ENCODE data around the gene OSBPL3.

OSBPL3 gene

DNA sequence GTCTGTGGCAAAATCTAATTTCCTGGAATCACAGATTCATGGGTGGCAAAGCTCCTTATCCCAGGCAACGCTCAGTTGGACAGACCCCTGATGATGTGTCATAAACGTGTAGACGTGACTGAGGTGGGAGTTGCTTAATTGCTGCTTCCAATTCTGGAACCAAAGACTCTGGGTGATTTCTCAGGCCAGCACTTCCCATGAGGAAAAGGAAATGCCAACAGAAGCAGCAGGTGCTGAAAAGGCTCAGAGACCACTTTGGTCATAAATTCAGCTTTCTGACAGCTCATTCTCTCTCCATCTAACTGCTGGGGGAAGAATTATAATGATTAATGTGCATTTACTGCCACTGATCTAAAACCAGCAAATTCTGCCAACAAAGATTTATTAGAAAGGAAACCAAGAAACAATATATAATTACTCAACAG, 88.7 kb downstream of the OSBPL3 start:
- DNase-seq = no peak

DNA sequence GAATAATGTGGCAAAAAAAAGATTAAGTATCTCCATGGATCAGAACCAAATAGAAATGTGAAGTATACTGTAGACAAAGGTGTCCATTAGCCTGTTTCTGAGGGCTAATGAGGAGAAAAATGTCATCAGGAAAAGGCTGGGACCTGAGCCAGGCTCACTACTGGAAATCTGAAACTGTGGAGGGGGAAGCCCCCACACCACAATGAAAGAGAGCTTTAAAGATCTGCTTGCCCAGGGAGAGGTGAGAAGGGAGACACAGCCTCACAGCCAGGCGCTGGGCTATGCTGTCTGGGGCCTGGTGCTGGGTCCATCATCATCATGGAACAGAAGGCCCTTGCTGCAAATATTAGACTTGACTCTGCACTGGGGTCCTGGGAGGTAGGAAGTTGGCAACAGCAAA, 90.4 kb downstream of the OSBPL3 start:
- no peak for DNase-seq

DNA sequence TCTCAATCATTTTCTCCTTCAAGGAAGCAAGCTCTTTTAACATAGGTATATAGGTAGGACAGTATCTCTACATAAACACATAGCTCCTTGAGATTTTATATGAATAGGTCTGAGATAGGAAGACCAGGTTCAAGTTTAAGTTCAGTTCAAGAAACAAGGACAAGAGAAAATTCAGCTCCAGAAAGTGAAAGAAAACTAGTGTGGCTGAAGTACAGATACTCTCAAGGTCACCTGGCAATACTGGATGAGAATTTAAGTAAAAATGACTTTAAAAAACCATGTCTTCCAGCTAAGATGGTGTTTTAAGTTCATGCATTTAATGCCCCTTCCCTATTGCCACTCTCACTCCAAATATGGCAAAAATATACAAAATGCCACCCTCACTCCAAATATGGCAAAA, 91.3 kb downstream of the OSBPL3 start:
- no peak for DNase-seq

DNA sequence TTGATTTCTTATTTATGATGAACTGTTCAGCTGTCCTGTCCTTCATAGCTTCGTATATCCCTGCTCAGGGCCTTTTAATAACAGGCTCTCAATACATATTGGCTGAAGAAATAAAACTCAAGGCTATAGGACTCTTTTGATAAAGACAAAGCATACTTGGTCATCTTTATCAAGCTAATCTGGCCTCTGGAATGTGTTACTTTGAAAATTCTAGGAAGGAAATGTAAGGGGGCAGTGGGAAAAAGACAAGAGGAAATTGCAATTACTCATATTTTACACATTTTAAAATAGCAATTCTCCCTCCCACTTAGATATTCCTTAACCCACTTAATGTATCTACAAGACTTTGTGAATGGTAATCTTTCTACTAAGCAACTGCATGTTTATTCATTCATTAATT, 94.3 kb downstream of the OSBPL3 start:
- no peak for DNase-seq

DNA sequence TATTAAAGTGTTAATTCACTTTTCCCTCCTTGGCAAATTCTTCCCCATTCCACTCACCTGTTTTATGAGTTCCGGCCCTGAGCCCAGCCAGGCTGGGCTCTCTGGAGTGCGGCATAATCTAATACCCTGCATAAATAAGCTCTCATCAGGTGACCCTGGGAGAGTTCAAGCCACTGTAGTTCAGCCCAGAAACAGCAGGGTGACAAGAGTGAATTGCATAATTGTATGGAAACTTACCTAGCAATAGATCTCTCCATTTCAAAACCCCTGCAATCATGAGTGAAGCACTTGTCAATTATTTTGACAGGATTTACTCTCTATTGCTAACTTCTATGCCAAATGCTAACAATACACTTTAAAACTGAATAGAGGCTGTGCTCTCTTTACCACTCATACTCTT, 94.7 kb downstream of the OSBPL3 start:
- DNase-seq = no peak

DNA sequence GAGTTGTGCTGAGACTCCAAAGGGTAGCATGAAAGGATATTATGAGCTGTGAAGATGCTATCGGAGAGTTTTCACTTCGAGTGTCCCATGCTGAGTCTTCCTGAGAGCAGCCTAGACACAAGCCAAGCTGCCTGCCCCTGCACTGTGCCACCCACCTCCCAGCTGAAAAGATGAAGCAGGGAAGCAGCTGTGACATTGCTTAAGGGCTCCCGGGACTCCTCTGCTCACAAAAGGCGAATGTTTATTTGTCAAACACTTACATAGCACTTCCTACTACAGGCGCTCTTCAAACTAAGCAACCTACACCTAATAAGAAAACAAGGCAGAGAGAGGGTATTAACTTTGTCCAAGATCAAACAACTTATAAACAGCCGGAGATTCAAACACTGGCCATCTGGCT, 95.6 kb downstream of the OSBPL3 start:
- DNase-seq = no peak

DNA sequence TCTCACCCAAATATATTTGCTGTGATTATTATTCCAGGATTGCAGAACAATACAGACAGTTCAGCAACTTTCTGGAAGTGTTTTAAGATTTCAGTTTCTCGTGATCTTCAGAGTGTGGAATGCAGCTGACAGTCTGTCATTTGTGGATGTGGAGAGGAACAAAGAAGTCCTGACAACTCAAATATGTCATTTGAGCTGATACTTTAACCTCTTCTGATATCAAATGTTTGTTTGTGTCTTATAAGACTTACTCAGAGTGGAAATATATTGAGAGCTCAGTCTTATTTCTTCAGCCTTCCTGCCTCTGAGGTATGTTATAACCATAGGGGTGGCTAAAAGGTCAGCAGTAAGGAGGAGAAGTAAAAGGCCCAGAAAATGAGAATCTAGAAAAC, 96.4 kb downstream of the OSBPL3 start:
- no peak for DNase-seq

DNA sequence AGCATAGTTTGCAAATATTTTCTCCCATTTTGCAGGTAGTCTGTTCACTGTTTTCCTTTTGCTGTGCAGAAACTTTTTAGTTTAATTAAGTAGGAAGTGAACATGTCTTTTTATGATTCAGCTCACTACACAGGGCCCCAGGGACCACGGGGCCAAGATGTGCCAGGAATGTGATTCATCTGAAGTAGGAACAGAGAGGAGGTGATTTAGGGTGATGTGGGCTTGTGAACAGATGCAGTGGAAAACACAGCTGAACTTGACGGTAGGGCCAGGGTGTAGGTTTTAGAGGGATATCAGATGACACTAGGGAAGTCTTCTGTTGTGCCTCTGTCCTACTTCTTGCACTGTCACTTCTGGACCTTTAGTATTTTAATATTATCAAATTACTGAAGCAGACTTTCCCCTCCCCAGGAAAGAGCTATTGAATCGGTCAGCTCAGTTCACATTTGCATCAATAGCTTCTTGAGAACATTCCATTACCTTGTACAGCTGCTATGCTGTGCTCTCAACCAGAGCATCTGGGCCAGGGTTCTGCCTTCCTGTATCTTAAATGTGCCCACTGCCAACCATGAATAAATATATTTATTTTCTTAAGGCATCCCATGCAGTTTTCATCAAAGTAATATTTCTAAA, 96.9 kb downstream of the OSBPL3 start:
- no peak for DNase-seq

DNA sequence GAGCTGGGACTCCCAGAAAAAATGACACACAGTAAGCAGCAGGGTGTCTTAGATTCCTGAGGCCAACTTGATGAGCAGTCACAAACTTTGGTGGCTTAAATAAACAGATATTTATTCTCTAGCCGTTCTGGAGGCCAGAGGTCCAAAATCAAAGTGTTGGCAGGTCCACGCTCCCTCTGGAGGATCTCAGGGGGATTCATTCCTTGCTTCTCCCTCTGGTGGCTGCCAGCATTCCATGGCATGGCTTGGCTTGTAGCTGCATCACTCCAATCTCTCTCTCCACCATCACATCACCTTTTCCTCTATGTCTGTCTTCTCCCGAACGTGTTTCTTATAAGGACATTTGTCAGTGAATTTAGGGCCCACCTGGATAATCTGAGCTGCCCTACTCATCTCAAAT, 98.4 kb downstream of the OSBPL3 start:
- no peak for DNase-seq

DNA sequence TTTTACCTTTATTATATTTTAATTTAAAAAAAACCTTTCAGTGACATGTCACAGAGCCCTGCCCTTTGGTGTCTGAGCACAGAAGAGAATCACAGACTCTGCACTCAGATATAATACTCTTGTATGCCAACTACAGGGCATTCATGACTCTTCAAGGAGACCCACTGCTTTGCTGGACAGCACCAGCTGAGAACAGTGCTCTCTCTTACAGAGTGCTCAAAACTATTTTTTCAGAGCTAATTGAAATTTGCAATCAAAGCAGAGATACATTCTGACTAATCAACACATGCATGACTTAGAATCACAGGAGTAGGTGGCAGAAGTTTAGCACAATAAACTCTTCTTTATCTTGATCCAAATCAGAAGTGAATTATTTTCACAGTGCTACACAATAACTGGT, 99.1 kb downstream of the OSBPL3 start:
- DNase-seq = no peak

DNA sequence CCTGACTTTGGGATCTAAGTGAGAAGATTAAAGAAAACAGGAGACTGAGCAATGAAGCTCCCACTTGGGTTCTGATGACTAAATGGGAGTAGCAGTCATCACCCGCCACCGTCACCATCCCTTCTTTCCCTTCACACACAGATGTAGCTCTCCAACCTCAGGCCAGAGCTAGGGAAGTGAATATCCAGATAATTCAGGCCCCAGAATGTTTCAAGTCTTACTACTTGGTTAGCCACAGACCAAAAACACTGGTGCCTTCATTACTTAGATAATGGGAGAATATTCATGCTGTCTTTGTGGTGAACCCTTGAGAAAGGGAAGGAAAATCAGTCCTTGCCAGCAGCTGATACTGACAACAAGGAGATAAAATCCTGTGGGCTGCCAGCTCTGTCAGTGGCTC, 100.7 kb downstream of the OSBPL3 start:
- no peak for DNase-seq

DNA sequence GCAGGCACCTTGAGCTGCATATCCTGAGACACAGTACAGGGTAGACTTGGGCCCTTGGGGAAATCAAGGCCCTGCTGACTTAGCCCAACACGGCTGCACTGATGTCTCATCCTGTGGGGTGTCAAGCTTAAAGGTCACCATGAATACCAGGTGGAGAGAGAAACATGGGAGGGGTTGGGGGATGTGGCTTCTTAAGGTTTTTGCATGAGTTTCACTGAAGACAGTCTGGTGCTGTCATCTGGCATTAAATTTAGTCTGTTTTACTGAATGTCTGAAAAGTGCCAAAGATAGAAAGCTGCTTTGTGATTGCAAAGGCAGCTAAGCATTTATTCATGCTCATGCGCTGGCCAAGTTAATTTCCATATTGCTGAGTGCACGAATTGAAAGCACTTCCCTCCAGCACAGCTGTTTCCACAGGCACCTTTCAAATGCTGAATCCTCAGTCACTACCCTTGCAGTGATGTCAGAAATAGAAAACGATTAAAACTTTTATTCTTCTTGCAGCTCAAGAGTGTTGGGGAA, 102.1 kb downstream of the OSBPL3 start:
- peak; percentile 10 for DNase-seq

DNA sequence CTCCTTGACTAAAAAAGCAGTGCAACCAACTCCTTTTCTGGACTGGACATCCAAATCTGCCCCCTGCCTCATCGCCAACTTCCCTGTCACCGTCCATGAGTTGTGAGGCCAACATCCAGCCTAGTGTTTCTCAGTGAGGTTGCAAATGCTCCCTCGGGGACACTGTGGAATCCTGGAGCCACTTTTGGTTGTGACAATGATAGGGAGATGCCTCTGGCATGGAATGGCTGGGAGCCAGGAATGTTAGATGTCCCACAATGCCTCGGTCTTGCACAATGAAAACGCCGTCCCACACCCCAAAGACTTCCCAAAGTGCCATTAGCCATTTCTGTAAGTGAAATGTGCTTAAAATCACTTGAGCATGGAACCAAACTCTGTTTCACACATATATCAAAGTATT, 105.2 kb downstream of the OSBPL3 start:
- DNase-seq = no peak

DNA sequence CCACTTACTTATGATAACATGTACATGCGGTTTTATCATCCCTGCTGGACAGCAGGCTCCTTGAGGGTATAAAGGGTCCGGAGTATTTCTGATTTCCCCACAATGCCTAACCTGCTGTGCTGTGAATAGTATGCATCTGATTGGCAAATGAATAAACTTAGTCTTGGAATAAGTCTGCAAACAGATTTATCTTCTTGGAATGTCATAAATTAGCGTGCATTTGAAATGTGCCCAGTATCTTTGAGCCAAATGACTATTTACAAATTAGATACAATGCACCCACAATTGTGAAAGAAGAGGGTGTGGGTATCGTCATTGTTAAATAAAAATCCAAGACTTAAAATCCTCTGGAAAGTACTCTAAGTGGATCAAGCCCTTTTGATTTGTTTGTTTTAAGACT, 106.0 kb downstream of the OSBPL3 start:
- no peak for DNase-seq

DNA sequence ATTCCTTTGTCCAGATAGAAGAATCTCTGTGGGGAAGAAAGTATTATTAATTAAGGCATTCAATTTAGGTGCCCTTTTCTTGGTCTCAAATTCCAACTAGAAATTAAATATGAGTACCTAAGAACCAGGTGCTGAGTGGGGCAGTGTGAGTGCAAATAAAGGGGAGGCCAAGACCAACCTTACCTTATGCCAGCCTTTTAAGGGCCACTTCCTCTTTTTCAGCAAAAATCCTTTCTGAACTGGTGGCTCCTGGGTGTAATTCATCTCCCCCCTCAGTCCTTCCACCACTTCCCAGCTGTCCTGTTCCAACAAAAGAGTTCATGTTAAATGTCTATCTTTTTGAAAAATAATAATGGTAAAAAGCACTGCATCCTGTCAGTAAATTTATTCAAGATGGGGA, 108.2 kb downstream of the OSBPL3 start:
- DNase-seq = no peak

DNA sequence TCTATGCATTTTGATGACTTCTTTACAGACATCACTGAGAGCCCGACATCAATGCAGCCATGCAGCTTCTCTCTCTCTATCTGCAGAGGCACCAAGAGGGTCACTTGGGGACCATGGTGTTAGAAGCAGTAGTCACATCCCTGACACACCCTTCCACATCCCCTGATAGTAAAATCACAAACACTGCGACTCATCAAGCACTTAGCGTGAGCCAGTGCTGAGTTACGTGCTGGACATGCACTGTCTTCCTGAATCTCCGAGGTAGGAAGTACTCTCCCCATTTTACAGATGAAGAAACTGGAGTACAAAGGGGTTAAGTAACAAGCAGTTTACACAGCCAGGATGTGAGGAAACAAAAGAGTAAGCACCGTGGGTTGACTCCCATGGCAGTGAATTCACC, 109.2 kb downstream of the OSBPL3 start:
- no peak for DNase-seq

DNA sequence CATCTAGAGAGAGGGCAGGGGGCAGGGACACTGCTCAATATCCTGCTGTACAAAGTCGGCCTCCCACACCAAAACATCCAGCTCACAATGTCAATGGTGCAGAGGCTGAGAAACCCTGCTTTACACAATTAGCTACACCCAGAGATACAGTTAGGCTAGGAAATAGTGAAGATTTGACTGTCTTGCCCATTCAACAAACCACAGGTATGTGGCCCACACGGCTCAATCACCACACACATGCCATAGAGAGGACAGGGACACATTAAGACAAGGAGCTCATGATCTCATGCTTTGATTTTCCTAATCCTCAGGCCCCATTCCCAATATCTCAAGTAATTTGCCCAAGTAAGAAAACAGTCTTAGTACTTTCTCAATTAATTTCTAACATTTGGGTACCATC, 110.4 kb downstream of the OSBPL3 start:
- no peak for DNase-seq

DNA sequence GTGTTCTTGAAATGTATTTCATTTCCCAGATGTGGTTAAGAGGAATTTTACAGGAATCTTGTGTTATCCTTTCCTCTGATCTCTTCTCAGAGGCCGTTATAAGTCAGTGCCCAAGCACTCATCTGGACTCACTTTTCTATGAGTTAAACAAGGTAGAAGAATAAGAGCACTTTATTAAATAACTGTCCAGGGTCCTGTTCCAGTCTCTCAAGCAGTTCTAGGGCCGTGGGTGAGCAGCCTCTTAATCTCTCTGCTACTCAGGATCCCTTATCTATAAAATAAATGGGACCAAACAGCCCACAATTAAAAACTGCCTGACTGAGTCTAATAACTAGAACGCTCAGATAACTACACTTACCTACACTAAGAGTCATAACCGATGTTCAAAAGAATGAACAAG, 111.2 kb downstream of the OSBPL3 start:
- no peak for DNase-seq

DNA sequence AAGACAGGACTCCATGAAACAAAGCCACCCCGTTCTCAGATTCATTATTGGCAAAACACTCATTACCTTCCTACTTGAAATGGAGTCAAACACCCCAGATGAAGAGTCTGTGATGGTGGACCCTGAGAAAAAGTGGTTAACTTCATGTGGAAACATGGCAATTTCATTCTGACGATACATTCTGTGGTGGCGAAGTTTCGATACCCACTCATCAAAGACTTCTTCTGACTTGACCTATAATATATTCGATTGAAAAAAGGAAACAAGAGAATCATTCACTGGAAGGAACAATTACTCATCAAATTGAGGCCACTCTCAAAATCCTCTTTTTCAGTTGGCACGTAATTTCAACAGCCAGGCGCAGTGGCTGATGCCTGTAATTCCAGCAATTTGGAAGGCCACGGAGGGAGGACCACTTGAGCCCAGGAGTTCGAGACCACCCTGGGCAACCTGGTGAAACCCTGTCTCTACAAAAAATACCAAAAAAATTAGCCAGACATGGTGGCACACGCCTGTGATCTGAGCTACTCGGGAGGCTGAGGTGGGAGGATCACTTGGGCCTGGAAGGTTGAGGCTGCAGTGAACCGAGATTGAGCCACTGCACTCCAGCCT, 113.9 kb downstream of the OSBPL3 start:
- no peak for DNase-seq

DNA sequence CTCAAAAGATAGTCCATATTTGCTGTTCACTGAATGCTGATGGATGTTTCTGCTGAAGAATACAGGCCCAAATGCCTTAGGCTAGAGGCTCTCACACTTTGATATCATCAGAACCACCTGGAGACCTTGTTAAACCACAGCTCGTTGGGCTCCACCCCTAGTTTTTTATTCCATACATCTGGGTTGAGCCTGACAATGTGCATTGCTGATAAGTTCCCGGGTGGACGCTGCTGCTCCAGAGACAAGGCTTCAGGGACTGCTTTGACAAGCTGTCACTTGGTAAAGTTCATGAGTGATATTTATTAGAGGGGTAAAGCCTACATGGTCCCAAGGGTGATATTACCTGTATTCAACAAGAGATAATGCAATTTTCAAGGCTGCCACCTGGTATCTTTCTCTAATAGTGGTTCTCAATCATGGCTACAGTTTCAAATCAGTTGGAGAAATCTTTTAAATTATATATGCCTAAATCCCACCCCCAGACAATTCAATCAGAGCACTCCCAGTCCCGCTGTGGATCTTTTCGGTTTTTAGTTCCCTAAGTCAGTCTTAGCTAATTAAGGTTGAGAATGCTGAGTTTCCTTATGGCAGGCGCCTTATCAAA, 115.7 kb downstream of the OSBPL3 start:
- DNase-seq = no peak

DNA sequence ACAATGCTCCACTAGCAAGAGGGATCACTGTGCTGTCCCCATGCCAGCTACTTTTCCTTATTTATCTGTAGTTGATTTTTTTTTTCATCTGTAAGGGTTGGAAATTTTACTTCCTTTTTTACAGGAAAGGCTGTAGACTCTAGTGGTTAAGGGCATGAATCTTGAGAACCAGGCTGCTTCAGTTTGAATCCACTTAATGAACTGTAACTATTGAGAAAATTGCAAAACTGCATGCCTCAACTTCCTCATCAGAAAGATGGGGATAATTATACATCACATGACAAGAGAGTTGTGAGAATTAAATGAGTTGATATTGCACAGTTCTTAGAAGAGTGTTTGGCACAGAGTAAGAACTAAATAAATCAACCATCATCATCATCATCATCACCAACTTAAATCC, 116.4 kb downstream of the OSBPL3 start:
- DNase-seq = no peak

DNA sequence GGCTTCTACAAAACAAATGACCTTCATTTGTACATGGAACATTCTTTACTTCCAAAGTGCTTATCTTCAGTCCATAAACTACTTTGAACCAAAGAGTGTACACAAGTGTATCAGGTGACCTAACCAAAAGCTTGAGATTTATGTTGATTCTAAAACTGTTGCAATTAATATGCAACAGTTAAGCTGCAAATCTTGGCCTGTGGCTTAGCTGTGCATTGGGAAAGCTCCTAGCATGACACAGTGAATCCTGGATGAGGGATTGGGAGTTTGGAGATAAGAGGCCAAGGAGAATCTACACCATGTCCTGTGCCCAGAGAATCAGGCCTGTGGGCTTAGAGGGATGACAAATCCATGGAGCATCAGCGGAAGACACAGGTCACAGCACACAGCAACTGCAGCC, 117.5 kb downstream of the OSBPL3 start:
- no peak for DNase-seq

DNA sequence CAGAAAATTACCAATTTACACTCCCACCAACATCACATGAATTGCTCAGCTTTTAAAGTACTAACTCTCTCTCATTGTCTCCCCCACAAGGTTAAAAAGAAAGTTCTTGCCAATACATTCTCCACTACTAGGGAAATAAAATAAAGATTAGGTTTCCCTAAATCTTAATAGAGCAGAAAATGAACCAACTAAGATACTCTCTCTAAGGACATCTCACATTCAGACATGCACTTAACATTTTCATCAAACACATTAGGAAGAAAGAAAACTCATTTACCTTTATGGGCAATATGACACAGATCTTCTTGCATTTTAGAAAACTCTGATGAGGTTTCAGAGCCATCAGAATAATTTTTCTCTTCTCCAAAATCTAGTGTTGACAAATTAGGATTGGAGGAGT, 118.6 kb downstream of the OSBPL3 start:
- no peak for DNase-seq

DNA sequence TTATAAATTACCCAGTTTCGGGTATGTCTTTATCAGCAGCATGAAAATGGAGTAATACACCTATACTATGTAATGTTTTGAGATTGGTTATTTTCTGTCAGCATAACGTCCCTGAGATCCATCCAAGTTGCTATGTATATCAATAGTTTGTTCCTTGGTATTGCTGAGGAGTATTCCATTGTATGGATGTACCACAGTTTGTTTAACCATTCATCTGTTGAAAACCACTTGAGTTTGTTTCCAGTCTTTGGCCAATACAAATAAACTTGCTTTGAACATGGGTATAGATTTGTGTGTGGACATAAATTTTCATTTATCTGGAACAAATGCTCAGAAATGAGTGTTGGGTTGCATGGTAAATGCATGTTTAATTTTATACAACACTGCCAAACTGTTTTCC, 119.4 kb downstream of the OSBPL3 start:
- DNase-seq = no peak

Measured in CD4-positive, alpha-beta T cell treated with Interleukin-17A for 1 hour (primary cell).